Mucosa of rectum (tissue), 2 donors: ENCODE data around the gene SCMH1.
A peak's percentile ranks its signal among the peaks of the same experiment; 100 is the strongest.

Experiments
- H3K27ac ChIP-seq, 2 donors: one replicate each; pipeline ENCODE4 v1.7.0; 2013; ENCODE audit warnings: inconsistent platforms in 2 of 2, low read depth in 2 of 2, low read length in 2 of 2
- H3K27me3 ChIP-seq, 2 donors: one replicate each; pipeline ENCODE4 v1.7.0; 2013; ENCODE audit warnings: low read length in 2 of 2; ENCODE audit not compliant: control insufficient read depth in 2 of 2, insufficient read depth in 2 of 2
- H3K36me3 ChIP-seq, 2 donors: one replicate each; pipeline ENCODE4 v1.7.0; 2013; ENCODE audit warnings: low read length in 2 of 2; ENCODE audit not compliant: control insufficient read depth in 2 of 2, insufficient read depth in 2 of 2
- H3K4me1 ChIP-seq, 2 donors: one replicate each; pipeline ENCODE4 v1.7.0; 2013; ENCODE audit warnings: low read length in 2 of 2, mild to moderate bottlenecking in 1 of 2; ENCODE audit not compliant: control insufficient read depth in 2 of 2, insufficient read depth in 2 of 2
- H3K4me3 ChIP-seq, 2 donors: one replicate each; pipeline ENCODE4 v1.7.0; 2013; ENCODE audit warnings: low read length in 2 of 2
- H3K9ac ChIP-seq, 2 donors: one replicate each; pipeline ENCODE4 v1.7.0; 2013; ENCODE audit warnings: low read length in 2 of 2, low read depth in 1 of 2, mild to moderate bottlenecking in 1 of 2
- H3K9me3 ChIP-seq, 2 donors: one replicate each; pipeline ENCODE4 v1.7.0; 2013; ENCODE audit warnings: low read length in 2 of 2; ENCODE audit not compliant: control insufficient read depth in 2 of 2
- donor health status: healthy.
- donor health status: Normal muscosa, but diverticular disease.

The SCMH1 gene

GRCh38 chr1:41015281-41015896 is 226.7 kb downstream of the SCMH1 start:
- H3K27me3 ChIP-seq, result no peaks in the 10 kb centered on the region
- no peak overlapping the region for H3K4me3 ChIP-seq
- no peaks in the 10 kb centered on the region for H3K9me3 ChIP-seq
- no peak overlapping the region for H3K9ac ChIP-seq
- peaks cover under 1 to 1% of the 10 kb centered on the region in 2 donors for H3K4me1 ChIP-seq
- peaks cover 11 to 26% of the 10 kb centered on the region in 2 donors for H3K36me3 ChIP-seq
- no peak overlapping the region for H3K27ac ChIP-seq

GRCh38 chr1:41014871-41015270 is 227.2 kb downstream of the SCMH1 start:
- no peak overlapping the region for H3K27ac ChIP-seq
- no peaks in the 10 kb centered on the region for H3K9me3 ChIP-seq

GRCh38 chr1:41013796-41014195 is 228.3 kb downstream of the SCMH1 start:
- Histone ChIP-seq H3K9ac (no peak overlapping the region), H3K4me3 (no peak overlapping the region), H3K27ac (no peak overlapping the region), H3K36me3 (peaks cover 21 to 40% of the 10 kb centered on the region in 2 donors), H3K27me3 (no peaks in the 10 kb centered on the region), H3K4me1 (no peaks in the 10 kb centered on the region), H3K9me3 (no peaks in the 10 kb centered on the region)

More at GRCh38 chr1:41014871-41015270, 227.2 kb downstream of the SCMH1 start:
- H3K27me3 ChIP-seq, result no peaks in the 10 kb centered on the region
- H3K4me3 ChIP-seq, result no peak overlapping the region
- H3K9ac ChIP-seq, result no peak overlapping the region
- H3K4me1 ChIP-seq, result no peaks in the 10 kb centered on the region
- H3K36me3 ChIP-seq, result peaks cover 15 to 31% of the 10 kb centered on the region in 2 donors

GRCh38 chr1:41013024-41013423 is 229.1 kb downstream of the SCMH1 start:
- Histone ChIP-seq H3K36me3 (peaks cover 29 to 45% of the 10 kb centered on the region in 2 donors), H3K27ac (no peak overlapping the region)

GRCh38 chr1:41010345-41010744 is 231.8 kb downstream of the SCMH1 start:
- H3K9ac ChIP-seq, result no peak overlapping the region
- peaks cover 39 to 52% of the 10 kb centered on the region in 2 donors for H3K36me3 ChIP-seq
- no peaks in the 10 kb centered on the region for H3K27me3 ChIP-seq
- peaks cover 0 to 2% of the 10 kb centered on the region in 2 donors for H3K4me1 ChIP-seq
- no peaks in the 10 kb centered on the region for H3K9me3 ChIP-seq
- H3K27ac ChIP-seq, result no peak overlapping the region
- H3K4me3 ChIP-seq, result no peak overlapping the region

More at GRCh38 chr1:41013024-41013423, 229.1 kb downstream of the SCMH1 start:
- Histone ChIP-seq H3K4me1 (no peaks in the 10 kb centered on the region), H3K9me3 (no peaks in the 10 kb centered on the region), H3K4me3 (no peak overlapping the region), H3K9ac (no peak overlapping the region), H3K27me3 (no peaks in the 10 kb centered on the region)

GRCh38 chr1:41009466-41009865 is 232.6 kb downstream of the SCMH1 start:
- H3K27ac ChIP-seq, result no peak overlapping the region
- H3K4me1 ChIP-seq, result peaks cover 0 to 2% of the 10 kb centered on the region in 2 donors
- no peaks in the 10 kb centered on the region for H3K27me3 ChIP-seq
- no peak overlapping the region for H3K4me3 ChIP-seq
- H3K9me3 ChIP-seq, result no peaks in the 10 kb centered on the region
- no peak overlapping the region for H3K9ac ChIP-seq
- H3K36me3 ChIP-seq, result peaks cover 37 to 53% of the 10 kb centered on the region in 2 donors

- peaks cover 6 to 9% of the 10 kb centered on the region in 2 donors for H3K4me1 ChIP-seq
- peaks cover 37 to 48% of the 10 kb centered on the region in 2 donors for H3K36me3 ChIP-seq
- no peaks in the 10 kb centered on the region for H3K9me3 ChIP-seq
- H3K27me3 ChIP-seq, result no peaks in the 10 kb centered on the region
- H3K9ac ChIP-seq, result no peak overlapping the region
- no peak overlapping the region for H3K27ac ChIP-seq
- no peak overlapping the region for H3K4me3 ChIP-seq
Observed at GRCh38 chr1:41006942-41007865, 234.9 kb downstream of the SCMH1 start.

- Histone ChIP-seq H3K4me3 (no peak overlapping the region), H3K36me3 (peaks cover 30 to 36% of the 10 kb centered on the region in 2 donors), H3K4me1 (peaks cover 6 to 9% of the 10 kb centered on the region in 2 donors), H3K9me3 (no peaks in the 10 kb centered on the region), H3K27ac (no peak overlapping the region), H3K9ac (no peak overlapping the region), H3K27me3 (no peaks in the 10 kb centered on the region)
Observed at GRCh38 chr1:41005876-41006275, 236.2 kb downstream of the SCMH1 start.

- no peaks in the 10 kb centered on the region for H3K27me3 ChIP-seq
- no peak overlapping the region for H3K9ac ChIP-seq
- H3K36me3 ChIP-seq, result peaks cover 25 to 29% of the 10 kb centered on the region in 2 donors
- H3K27ac ChIP-seq, result peak overlapping the region in 1 of 2 donors; percentile 10
- peaks cover 6 to 9% of the 10 kb centered on the region in 2 donors for H3K4me1 ChIP-seq
- no peaks in the 10 kb centered on the region for H3K9me3 ChIP-seq
- no peak overlapping the region for H3K4me3 ChIP-seq
Observed at GRCh38 chr1:41003640-41004220, 238.4 kb downstream of the SCMH1 start.
